SK-N-MC (cell line): ENCODE measurements around the gene CMA1.
"Not testable (repeated sequence)": the region's sequence is repeated elsewhere in the genome, so short reads cannot be mapped to it uniquely, and the experiment has no call there.

Experiments used
- DNase-seq: peaks from one replicate; pipeline ENCODE4 v3.0.0-alpha.2; 2011; ENCODE audit warnings: low read depth, low spot score
- H3K27ac ChIP-seq: fragments of 200-600 bp; sonication (generic); 2 replicates; pipeline ENCODE4 v1.5.1; 2016; ENCODE audit warnings: mixed run types
- H3K36me3 ChIP-seq: fragments of 200-600 bp; sonication (generic); 2 replicates; pipeline ENCODE4 v1.6.1; 2017; ENCODE audit warnings: antibody characterized with exemption, low read length, mixed read lengths; ENCODE audit not compliant: insufficient read depth
- H3K4me3 ChIP-seq: fragments of 200-600 bp; sonication (generic); 2 replicates; pipeline ENCODE4 v1.5.1; 2016
- H3K9ac ChIP-seq: fragments of 200-600 bp; sonication (generic); 2 replicates; pipeline ENCODE4 v1.8.0; 2017; ENCODE audit warnings: mixed run types, mixed read lengths; ENCODE audit not compliant: insufficient read length
- H3K9me3 ChIP-seq: fragments of 200-600 bp; sonication (generic); 2 replicates; pipeline ENCODE4 v1.6.1; 2017; ENCODE audit warnings: low read depth, mild to moderate bottlenecking, antibody characterized with exemption, low read length, moderate library complexity, mixed read lengths
- EZH2 ChIP-seq: fragments of 200-600 bp; sonication (generic); IDR thresholded peaks from one replicate; pipeline ENCODE4 v1.6.1; 2017; ENCODE audit warnings: antibody characterized with exemption
- FOXP2 ChIP-seq: optimal IDR thresholded peaks from 2 replicates; pipeline ENCODE3; 2011; ENCODE audit warnings: mild to moderate bottlenecking, moderate library complexity; ENCODE audit not compliant: insufficient read depth; ENCODE audit errors: extremely low read length, control extremely low read depth
- POLR2AphosphoS5 ChIP-seq: IDR thresholded peaks from 2 replicates; pipeline ENCODE4 v1.6.1; 2012; ENCODE audit warnings: mild to moderate bottlenecking, low read depth, low read length, borderline replicate concordance

The CMA1 gene

GRCh38 chr14:24508155-24508840 is at the start of gene CMA1:
TSS of gene CMA1 (minus strand) at chr14:24508265. CDS start at chr14:24508235, 30 bp downstream.
- Histone ChIP-seq H3K27ac (no peak within 1 kb of the TSS), H3K36me3 (no peaks in the 10 kb centered on the region), H3K4me3 (no peak within 1 kb of the TSS), H3K9me3 (no peaks in the 10 kb centered on the region), H3K9ac (no peak within 1 kb of the TSS)
- TF ChIP-seq POLR2AphosphoS5 = no peak
- TF ChIP-seq EZH2 = no peak
- no peak for TF ChIP-seq FOXP2
- DNase-seq = no peak

- H3K9ac ChIP-seq = no peak overlapping the region
- no peak overlapping the region for H3K4me3 ChIP-seq
- H3K9me3 ChIP-seq = no peaks in the 10 kb centered on the region
- no peak overlapping the region for H3K27ac ChIP-seq
- no peaks in the 10 kb centered on the region for H3K36me3 ChIP-seq
- no peak for DNase-seq
- TF ChIP-seq POLR2AphosphoS5 (no peak), EZH2 (no peak), FOXP2 (no peak)
These were observed 48.7 kb upstream of the CMA1 start for GRCh38 chr14:24556756-24557155.

GRCh38 chr14:24549064-24549463 is 41.0 kb upstream of the CMA1 start:
- DNase-seq, H3K27ac ChIP-seq, H3K36me3 ChIP-seq, H3K4me3 ChIP-seq, H3K9me3 ChIP-seq, H3K9ac ChIP-seq: not testable (repeated sequence)

GRCh38 chr14:24542346-24542936 is 34.4 kb upstream of the CMA1 start:
- H3K4me3 ChIP-seq = no peak overlapping the region
- H3K27ac ChIP-seq = no peak overlapping the region
- DNase-seq = no peak
- H3K9me3 ChIP-seq = no peaks in the 10 kb centered on the region
- no peaks in the 10 kb centered on the region for H3K36me3 ChIP-seq
- H3K9ac ChIP-seq = no peak overlapping the region
- no peak for TF ChIP-seq FOXP2
- no peak for TF ChIP-seq EZH2
- TF ChIP-seq POLR2AphosphoS5 = no peak

- Histone ChIP-seq H3K36me3 (no peaks in the 10 kb centered on the region), H3K9ac (no peak overlapping the region), H3K9me3 (no peaks in the 10 kb centered on the region), H3K27ac (no peak overlapping the region), H3K4me3 (no peak overlapping the region)
- no peak for TF ChIP-seq EZH2
- no peak for TF ChIP-seq POLR2AphosphoS5
- no peak for TF ChIP-seq FOXP2
- DNase-seq = no peak
These were observed 27.7 kb upstream of the CMA1 start for GRCh38 chr14:24535737-24536136.

- Histone ChIP-seq H3K36me3 (no peaks in the 10 kb centered on the region), H3K9me3 (no peaks in the 10 kb centered on the region), H3K9ac (no peak overlapping the region), H3K27ac (no peak overlapping the region), H3K4me3 (no peak overlapping the region)
- no peak for DNase-seq
- TF ChIP-seq EZH2 = no peak
- TF ChIP-seq POLR2AphosphoS5 = no peak
- no peak for TF ChIP-seq FOXP2
These were observed 26.2 kb upstream of the CMA1 start for GRCh38 chr14:24534286-24534685.

GRCh38 chr14:24525877-24526620 is 18.0 kb upstream of the CMA1 start:
- H3K4me3 ChIP-seq, H3K36me3 ChIP-seq, H3K9me3 ChIP-seq, H3K9ac ChIP-seq, H3K27ac ChIP-seq, DNase-seq: not testable (repeated sequence)

GRCh38 chr14:24518851-24519250 is 10.8 kb upstream of the CMA1 start:
- no peak overlapping the region for H3K9ac ChIP-seq
- no peaks in the 10 kb centered on the region for H3K9me3 ChIP-seq
- H3K4me3 ChIP-seq = no peak overlapping the region
- H3K27ac ChIP-seq = no peak overlapping the region
- TF ChIP-seq EZH2 = no peak
- TF ChIP-seq POLR2AphosphoS5 = no peak
- TF ChIP-seq FOXP2 = no peak
- no peaks in the 10 kb centered on the region for H3K36me3 ChIP-seq
- no peak for DNase-seq

GRCh38 chr14:24514209-24514608 is 6.1 kb upstream of the CMA1 start:
- Histone ChIP-seq H3K9me3 (no peaks in the 10 kb centered on the region), H3K4me3 (no peak overlapping the region), H3K36me3 (no peaks in the 10 kb centered on the region), H3K9ac (no peak overlapping the region), H3K27ac (no peak overlapping the region)
- TF ChIP-seq POLR2AphosphoS5 = no peak
- TF ChIP-seq EZH2 = no peak
- no peak for TF ChIP-seq FOXP2
- DNase-seq = no peak
